ENCODE measurements around the gene CD164. TPM values are rescaled to one million over a fixed set of nuclear protein-coding genes. Genes with fewer than 3 reads are reported as not detected.
A peak's percentile ranks its signal among the peaks of the same experiment; 100 is the strongest.

The CD164 gene
- total RNA-seq, 2 experiments from 2014 or later = 223 to 229 TPM

- CTCF ChIA-PET = interaction anchor here (0.7 to 1.1 kb wide), 3 partner anchors 10 to 206 kb away, joined by 4 to 5 read pairs (median 4); no protein-coding TSS in a partner anchor
- H3K36me3 Mint-ChIP-seq = no peaks in the 10 kb centered on the region
- no peak overlapping the region for H3K4me3 Mint-ChIP-seq
- no peak for DNase-seq
- intact Hi-C loops (cut with micrococcal nuclease) = no loop called here
- no peak overlapping the region for H3K27ac Mint-ChIP-seq
- no peaks in the 10 kb centered on the region for H3K9me3 Mint-ChIP-seq
- H3K27me3 Mint-ChIP-seq = no peaks in the 10 kb centered on the region
- POLR2A ChIA-PET = interaction anchor here (1.1 kb wide), 1 partner anchor 10 kb away, joined by 3 read pairs; no protein-coding TSS in a partner anchor
- peaks cover 5% of the 10 kb centered on the region for H3K4me1 Mint-ChIP-seq (ENCODE audit: low read depth)
These were observed 11.1 kb upstream of the CD164 start for GRCh38 chr6:109393157-109393885.

GRCh38 chr6:109389650-109390274 is 7.5 kb upstream of the CD164 start:
- H3K27ac Mint-ChIP-seq = no peak overlapping the region

GRCh38 chr6:109388265-109388664 is 6.0 kb upstream of the CD164 start:
- ChIA-PET POLR2A (no interaction called here), CTCF (no interaction called here)
- Mint-ChIP-seq H3K4me1 (ENCODE audit: low read depth) (peaks cover 14% of the 10 kb centered on the region), H3K36me3 (no peaks in the 10 kb centered on the region), H3K27me3 (no peaks in the 10 kb centered on the region), H3K4me3 (no peak overlapping the region), H3K27ac (no peak overlapping the region), H3K9me3 (no peaks in the 10 kb centered on the region)
- intact Hi-C loops (cut with micrococcal nuclease) = loop anchor here (10.0 kb wide), 1 partner anchor 1563 kb away; the partner anchor contains the start of gene SCML4
- DNase-seq = no peak

More at GRCh38 chr6:109389650-109390274, 7.5 kb upstream of the CD164 start:
- intact Hi-C loops (cut with micrococcal nuclease) = loop anchor here (10.0 kb wide), 1 partner anchor 1565 kb away; the partner anchor contains the start of gene SCML4
- H3K4me1 Mint-ChIP-seq (ENCODE audit: low read depth) = peaks cover 2% of the 10 kb centered on the region
- no peaks in the 10 kb centered on the region for H3K36me3 Mint-ChIP-seq
- no peaks in the 10 kb centered on the region for H3K27me3 Mint-ChIP-seq
- H3K9me3 Mint-ChIP-seq = no peaks in the 10 kb centered on the region
- no peak for DNase-seq
- H3K4me3 Mint-ChIP-seq = no peak overlapping the region
- POLR2A ChIA-PET = no interaction called here
- CTCF ChIA-PET = no interaction called here

- Mint-ChIP-seq H3K4me1 (ENCODE audit: low read depth) (peaks cover 29% of the 10 kb centered on the region), H3K4me3 (peak overlapping the region; percentile 95)
- DNase-seq = no peak
These were observed 1.2 kb upstream of the CD164 start for GRCh38 chr6:109383438-109383940.

GRCh38 chr6:109382576-109383437 is 540 bp upstream of the CD164 start:
- CTCF ChIA-PET = interaction anchor here (0.6 to 5.4 kb wide), 36 partner anchors 9 to 793 kb away, joined by 3 to 139 read pairs (median 5); partner anchors contain the start of genes CEP57L1, PPIL6, SESN1 and SMPD2

More at GRCh38 chr6:109383438-109383940, 1.2 kb upstream of the CD164 start:
- intact Hi-C loops (cut with micrococcal nuclease) = loop anchor here (1.0 to 10.0 kb wide), 10 partner anchors 72 to 1559 kb away; partner anchors contain the start of genes AK9, CDC40, FIG4 and MICAL1
- CTCF ChIA-PET = interaction anchor here (0.6 to 5.4 kb wide), 40 partner anchors 8 to 794 kb away, joined by 3 to 139 read pairs (median 5); partner anchors contain the start of genes CEP57L1, PPIL6, SESN1 and SMPD2
- Mint-ChIP-seq H3K36me3 (peaks cover 24% of the 10 kb centered on the region), H3K9me3 (no peaks in the 10 kb centered on the region), H3K27me3 (no peaks in the 10 kb centered on the region), H3K27ac (peak overlapping the region; percentile 99)
- POLR2A ChIA-PET = interaction anchor here (0.7 to 4.7 kb wide), 15 partner anchors 10 to 796 kb away, joined by 3 to 111 read pairs (median 5); partner anchors contain the start of genes CEP57L1, MICAL1, PPIL6 and SESN1

GRCh38 chr6:109381061-109381746 is 1.1 kb downstream of the CD164 start:
- H3K4me3 Mint-ChIP-seq = peak overlapping the region; percentile 95
- ChIA-PET CTCF (interaction anchor here (4.4 to 5.4 kb wide), 2 partner anchors 9 to 193 kb away, joined by 48 to 139 read pairs; no protein-coding TSS in a partner anchor), POLR2A (interaction anchor here (0.6 to 4.7 kb wide), 8 partner anchors 9 to 379 kb away, joined by 3 to 111 read pairs (median 15); partner anchors contain the start of genes CEP57L1, MICAL1, PPIL6 and SESN1)
- H3K4me1 Mint-ChIP-seq (ENCODE audit: low read depth) = peaks cover 50% of the 10 kb centered on the region
- peak; percentile 23 for DNase-seq
- H3K36me3 Mint-ChIP-seq = peaks cover 44% of the 10 kb centered on the region
- no peaks in the 10 kb centered on the region for H3K27me3 Mint-ChIP-seq
- intact Hi-C loops (cut with micrococcal nuclease) = loop anchor here (1.0 to 10.0 kb wide), 6 partner anchors 8 to 1556 kb away; partner anchors contain the start of genes CDC40, OSTM1, SCML4 and SEC63
- H3K9me3 Mint-ChIP-seq = no peaks in the 10 kb centered on the region
- peak overlapping the region; percentile 99 for H3K27ac Mint-ChIP-seq

More at GRCh38 chr6:109382576-109383437, 540 bp upstream of the CD164 start:
- no peaks in the 10 kb centered on the region for H3K9me3 Mint-ChIP-seq
- H3K4me1 Mint-ChIP-seq (ENCODE audit: low read depth) = peaks cover 35% of the 10 kb centered on the region
- H3K4me3 Mint-ChIP-seq = peak overlapping the region; percentile 95
- peaks cover 31% of the 10 kb centered on the region for H3K36me3 Mint-ChIP-seq
- DNase-seq = peak; percentile 94
- peak overlapping the region; percentile 99 for H3K27ac Mint-ChIP-seq
- intact Hi-C loops (cut with micrococcal nuclease) = loop anchor here (1.0 to 10.0 kb wide), 13 partner anchors 57 to 1558 kb away; partner anchors contain the start of genes AK9, CDC40, CEP57L1 and FIG4
- H3K27me3 Mint-ChIP-seq = no peaks in the 10 kb centered on the region
- POLR2A ChIA-PET = interaction anchor here (0.7 to 4.7 kb wide), 24 partner anchors 10 to 823 kb away, joined by 3 to 111 read pairs (median 4); partner anchors contain the start of genes CEP57L1, MICAL1, PPIL6 and SESN1

- ChIA-PET POLR2A (interaction anchor here (1.0 to 1.3 kb wide), 4 partner anchors 9 to 285 kb away, joined by 3 to 5 read pairs (median 3); partner anchors contain the start of genes CEP57L1, SESN1 and SMPD2), CTCF (interaction anchor here (1.5 kb wide), 1 partner anchor 192 kb away, joined by 6 read pairs; no protein-coding TSS in a partner anchor)
- H3K36me3 Mint-ChIP-seq = peaks cover 53% of the 10 kb centered on the region
- peak overlapping the region; percentile 95 for H3K4me3 Mint-ChIP-seq
- no peaks in the 10 kb centered on the region for H3K9me3 Mint-ChIP-seq
- intact Hi-C loops (cut with micrococcal nuclease) = loop anchor here (5.0 to 10.0 kb wide), 4 partner anchors 803 to 1555 kb away; partner anchors contain the start of genes CDC40, OSTM1, SCML4 and SEC63
- peak overlapping the region; percentile 99 for H3K27ac Mint-ChIP-seq
- peaks cover 55% of the 10 kb centered on the region for H3K4me1 Mint-ChIP-seq (ENCODE audit: low read depth)
- no peaks in the 10 kb centered on the region for H3K27me3 Mint-ChIP-seq
- no peak for DNase-seq
These were observed 2.6 kb downstream of the CD164 start for GRCh38 chr6:109379711-109380110.

GRCh38 chr6:109377717-109378116 is 4.5 kb downstream of the CD164 start:
- Mint-ChIP-seq H3K4me1 (ENCODE audit: low read depth) (peaks cover 62% of the 10 kb centered on the region), H3K27me3 (no peaks in the 10 kb centered on the region), H3K4me3 (peak overlapping the region; percentile 40), H3K36me3 (peaks cover 69% of the 10 kb centered on the region), H3K9me3 (no peaks in the 10 kb centered on the region), H3K27ac (peak overlapping the region; percentile 64)
- CTCF ChIA-PET = interaction anchor here (2.0 kb wide), 1 partner anchor 190 kb away, joined by 9 read pairs; no protein-coding TSS in a partner anchor
- no peak for DNase-seq
- POLR2A ChIA-PET = interaction anchor here (0.5 to 1.4 kb wide), 4 partner anchors 19 to 368 kb away, joined by 3 to 5 read pairs (median 4); no protein-coding TSS in a partner anchor
- intact Hi-C loops (cut with micrococcal nuclease) = no loop called here

GRCh38 chr6:109374326-109374892 is 7.9 kb downstream of the CD164 start:
- intact Hi-C loops (cut with micrococcal nuclease) = no loop called here
- Mint-ChIP-seq H3K4me1 (ENCODE audit: low read depth) (peaks cover 82% of the 10 kb centered on the region), H3K27me3 (no peaks in the 10 kb centered on the region), H3K4me3 (peak overlapping the region; percentile 18), H3K36me3 (peaks cover 72% of the 10 kb centered on the region), H3K9me3 (no peaks in the 10 kb centered on the region), H3K27ac (peak overlapping the region; percentile 99)
- DNase-seq = no peak
- CTCF ChIA-PET = interaction anchor here (1.1 to 5.3 kb wide), 2 partner anchors 9 to 187 kb away, joined by 10 to 48 read pairs; partner anchors contain the start of gene CD164
- POLR2A ChIA-PET = interaction anchor here (1.0 to 5.6 kb wide), 7 partner anchors 9 to 172 kb away, joined by 4 to 111 read pairs (median 6); partner anchors contain the start of genes CD164, MICAL1, PPIL6 and SMPD2
